Brain pericyte (primary cell): ENCODE results near the gene ITGAD.
"Not testable (repeated sequence)": the region's sequence is repeated elsewhere in the genome, so short reads cannot be mapped to it uniquely, and the experiment has no call there.

ENCODE experiments used
- DNase-seq: peaks from one replicate; pipeline ENCODE4 v3.0.0-alpha.2; 2012; ENCODE audit warnings: low read depth, low spot score

ITGAD gene

DNA sequence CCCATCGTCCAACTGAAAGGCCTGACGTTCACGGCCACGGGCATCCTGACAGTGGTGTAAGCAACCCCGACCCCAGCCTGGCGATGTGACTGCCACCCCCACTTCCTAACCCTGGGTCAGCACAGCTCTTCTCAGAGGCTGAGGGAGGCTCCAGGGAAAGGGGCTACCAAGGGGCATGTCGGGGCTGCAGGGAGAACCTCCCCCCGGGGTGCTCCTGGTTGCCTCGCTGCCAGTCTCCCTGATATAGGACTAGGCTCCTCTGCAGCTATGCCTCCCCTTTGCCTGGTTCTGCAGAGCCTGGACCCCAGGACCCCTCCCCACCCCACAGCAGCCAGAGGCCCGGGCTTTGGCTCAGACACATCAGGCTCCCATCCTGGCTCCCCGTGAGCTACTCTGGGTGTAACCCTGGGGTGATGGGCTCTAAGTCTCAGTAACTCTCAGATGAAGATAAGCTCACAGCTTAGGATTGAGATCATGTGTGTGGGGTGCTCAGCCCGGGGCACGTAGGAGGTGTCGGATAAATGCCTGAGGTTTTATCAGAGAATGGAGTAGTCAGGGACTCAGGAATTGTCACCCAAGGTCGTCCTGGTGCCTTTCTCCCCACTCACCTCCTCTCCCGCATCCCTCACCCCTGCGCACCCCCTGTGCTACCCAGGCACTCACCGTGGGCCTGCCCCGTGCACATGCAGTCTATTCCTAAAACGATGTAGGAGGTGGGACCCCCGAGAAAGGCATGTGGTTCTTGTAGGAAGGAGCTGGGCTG, 10.6 kb downstream of the ITGAD start:
- DNase-seq: no peak

DNA sequence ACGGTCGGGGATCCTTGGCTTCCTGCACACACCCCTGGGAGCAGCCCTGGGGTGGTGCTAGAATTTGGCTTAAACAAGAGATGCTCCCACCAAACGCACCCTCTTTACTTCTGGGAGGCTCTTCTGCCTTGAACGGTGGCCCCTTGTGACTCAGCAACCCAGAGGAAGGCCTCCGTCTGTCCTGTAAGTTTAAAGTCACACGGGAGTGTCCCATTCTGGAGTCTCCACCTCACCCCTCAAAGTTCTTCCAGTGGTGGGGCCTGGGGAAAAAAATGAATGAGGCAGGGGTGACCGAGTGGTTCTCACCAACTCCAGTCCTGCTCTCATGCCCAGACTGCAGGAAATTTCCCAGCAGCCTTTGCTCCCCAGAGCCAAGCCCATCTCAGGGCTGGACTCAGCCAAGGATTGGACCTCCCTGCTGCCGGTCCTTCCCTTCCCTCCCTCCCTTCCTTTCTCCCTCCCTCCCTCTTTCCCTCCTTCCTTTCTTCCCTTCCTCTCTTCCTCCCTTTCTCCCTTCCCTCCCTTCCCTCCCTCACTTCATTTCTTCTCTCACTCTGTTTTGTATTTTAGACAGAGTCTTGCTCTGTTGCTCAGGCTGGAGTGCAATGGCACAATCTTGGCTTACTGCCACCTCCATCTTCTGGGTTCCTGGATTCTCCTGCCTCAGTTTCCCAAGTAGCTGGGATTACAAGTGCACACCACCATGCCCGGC, 11.4 kb downstream of the ITGAD start:
- no peak for DNase-seq

DNA sequence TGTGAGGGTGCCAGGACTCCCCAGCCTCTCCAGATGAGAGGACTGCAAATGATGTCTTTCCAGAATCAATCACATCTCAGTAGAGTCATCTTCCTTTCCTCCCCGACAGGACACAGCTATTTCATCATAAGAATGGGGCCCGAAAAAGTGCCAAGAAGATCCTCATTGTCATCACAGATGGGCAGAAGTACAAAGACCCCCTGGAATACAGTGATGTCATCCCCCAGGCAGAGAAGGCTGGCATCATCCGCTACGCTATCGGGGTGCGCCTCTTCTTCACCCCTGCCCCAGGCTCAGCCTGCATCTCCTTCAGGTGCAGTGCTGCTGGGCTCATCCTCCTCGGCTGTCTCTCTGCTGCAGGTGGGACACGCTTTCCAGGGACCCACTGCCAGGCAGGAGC, 14.3 kb downstream of the ITGAD start:
- DNase-seq: no peak

DNA sequence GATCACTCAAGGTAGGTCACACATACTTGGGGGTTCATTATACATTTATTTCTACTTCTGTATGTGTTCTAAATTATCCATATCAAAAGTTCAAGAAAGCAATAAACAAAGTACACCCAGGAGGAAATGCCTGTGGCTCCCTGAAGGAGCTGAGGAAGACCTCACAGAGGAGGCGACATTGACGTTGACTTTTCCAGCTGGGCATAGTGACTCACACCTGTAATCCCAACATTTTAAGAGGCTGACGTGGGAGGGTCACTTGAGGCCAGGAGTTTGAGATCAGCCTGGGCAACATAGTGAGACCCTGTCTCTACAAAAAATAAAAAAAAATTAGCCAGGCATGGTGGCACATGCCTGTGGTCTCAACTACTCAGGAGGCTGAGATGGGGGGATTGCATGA, 16.3 kb downstream of the ITGAD start:
- no peak for DNase-seq

DNA sequence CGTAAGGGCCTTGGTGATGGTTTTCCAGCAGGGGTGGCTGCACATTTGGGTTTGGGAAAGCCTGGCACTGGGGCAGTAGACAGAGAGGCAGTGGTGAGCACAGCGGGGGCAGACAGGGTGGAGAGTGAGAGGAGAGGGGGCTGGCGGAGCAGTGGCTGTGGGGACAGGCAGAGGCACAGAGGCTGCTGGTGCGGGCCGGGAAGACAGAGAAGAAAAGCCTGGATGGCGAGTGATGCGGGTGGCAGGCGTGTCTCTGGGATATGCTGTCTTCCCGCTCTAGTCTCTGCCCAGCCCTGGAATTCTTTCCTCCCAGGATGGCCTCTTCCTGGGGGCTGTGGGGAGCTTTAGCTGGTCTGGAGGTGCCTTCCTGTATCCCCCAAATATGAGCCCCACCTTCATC, 16.9 kb downstream of the ITGAD start:
- DNase-seq: no peak

DNA sequence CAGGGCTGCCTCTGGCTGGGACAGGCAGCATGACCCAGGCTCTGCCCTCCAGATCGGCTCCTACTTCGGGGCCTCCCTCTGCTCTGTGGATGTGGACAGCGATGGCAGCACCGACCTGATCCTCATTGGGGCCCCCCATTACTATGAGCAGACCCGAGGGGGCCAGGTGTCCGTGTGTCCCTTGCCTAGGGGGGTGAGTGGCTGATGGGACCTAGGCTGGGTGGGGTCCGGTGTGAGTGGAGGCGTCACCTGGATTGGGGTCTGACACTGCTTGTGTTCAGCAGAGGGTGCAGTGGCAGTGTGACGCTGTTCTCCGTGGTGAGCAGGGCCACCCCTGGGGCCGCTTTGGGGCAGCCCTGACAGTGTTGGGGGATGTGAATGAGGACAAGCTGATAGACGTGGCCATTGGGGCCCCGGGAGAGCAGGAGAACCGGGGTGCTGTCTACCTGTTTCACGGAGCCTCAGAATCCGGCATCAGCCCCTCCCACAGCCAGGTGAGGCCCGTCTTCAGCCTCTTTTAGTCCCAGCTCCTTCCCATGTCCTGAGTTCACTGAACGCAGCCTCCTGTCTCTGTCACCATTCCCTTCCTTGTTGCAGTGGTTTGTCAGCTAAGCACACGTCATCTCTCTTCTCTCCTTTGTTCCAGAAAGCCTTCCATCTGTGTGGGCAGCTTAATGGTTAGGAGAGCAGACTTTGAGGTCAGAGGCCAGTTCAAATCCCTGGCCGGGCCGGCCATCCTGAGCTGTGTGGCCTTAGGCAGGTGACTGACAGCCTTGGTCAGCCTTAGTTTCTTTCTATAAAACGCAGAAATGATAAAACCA, 18.1 kb downstream of the ITGAD start:
- no peak for DNase-seq

DNA sequence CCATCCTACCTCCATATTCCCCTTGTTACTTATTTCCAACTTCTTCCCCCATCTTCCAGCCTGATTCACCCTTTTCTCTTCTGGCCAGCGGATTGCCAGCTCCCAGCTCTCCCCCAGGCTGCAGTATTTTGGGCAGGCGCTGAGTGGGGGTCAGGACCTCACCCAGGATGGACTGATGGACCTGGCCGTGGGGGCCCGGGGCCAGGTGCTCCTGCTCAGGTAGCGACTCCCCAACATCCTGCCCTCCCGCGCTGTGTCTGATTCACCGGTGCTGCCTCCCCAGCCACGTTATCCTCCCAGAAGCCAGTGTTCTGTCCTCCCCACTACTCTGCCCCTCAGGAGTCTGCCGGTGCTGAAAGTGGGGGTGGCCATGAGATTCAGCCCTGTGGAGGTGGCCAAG, 19.6 kb downstream of the ITGAD start:
- no peak for DNase-seq

DNA sequence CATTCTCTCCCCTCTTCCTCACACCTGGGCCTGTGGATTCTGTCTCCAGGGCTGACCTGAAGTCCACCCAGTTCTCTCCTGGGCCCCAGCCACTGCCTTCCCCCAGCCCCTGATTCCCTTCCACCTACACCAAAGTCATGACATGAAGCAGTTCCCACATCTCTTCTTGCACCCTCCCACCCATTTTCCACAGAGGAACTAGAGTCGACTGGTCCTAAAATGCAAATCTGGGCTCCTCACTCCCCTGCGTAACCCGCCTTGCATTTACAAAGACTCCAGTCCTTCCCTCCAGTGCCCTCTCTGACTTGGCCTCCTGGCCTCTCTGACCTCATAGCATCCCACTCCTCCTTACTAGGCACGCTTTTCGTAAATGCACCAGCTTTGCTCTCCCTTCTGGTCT, 20.2 kb downstream of the ITGAD start:
- DNase-seq: no peak

DNA sequence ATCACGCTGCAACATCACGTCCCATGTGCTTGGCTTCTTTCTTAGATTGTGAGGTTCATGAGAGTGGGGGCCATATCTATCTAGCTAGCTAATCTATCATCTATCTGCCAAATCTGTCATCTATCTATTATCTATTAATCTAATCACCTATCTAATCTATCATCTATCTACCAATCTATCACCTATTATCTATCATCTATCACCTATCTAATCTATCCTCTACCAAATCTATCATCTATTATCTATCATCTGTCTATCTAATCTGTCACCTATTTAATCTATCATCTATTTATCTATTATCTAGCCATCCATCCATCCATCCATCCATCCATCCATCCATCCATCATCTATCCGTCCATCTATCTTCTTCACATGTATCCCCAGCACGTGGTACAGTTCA, 20.8 kb downstream of the ITGAD start:
- no peak for DNase-seq

DNA sequence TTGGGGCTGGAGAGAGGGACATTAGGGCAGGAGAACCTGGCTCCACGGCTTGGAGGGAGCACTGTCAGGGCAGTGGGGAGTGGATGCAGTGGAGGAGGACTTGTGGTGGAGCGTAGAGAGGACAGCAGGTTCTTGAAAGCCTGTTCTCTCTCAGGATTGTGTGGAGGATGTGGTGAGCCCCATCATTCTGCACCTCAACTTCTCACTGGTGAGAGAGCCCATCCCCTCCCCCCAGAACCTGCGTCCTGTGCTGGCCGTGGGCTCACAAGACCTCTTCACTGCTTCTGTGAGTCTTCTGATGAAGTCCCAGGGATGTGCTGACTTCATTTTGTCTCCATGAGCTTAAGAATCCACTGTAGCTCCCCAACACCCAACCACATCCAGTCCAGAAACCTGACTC, 21.6 kb downstream of the ITGAD start:
- no peak for DNase-seq

DNA sequence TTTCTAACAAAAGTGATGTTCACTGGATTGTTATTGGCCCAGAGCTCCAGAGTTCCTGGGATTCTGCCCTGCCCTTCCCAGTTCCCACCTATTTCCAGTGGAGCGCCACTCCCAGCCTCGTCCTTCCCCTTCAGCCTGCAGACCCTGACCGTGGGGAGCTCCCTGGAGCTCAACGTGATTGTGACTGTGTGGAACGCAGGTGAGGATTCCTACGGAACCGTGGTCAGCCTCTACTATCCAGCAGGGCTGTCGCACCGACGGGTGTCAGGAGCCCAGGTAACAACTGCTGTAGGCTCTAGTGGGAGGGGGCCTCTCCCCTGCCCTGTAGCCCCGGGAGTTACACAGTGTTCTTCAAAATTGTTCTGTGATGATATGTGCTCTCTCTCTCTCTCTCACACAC, 23.2 kb downstream of the ITGAD start:
- DNase-seq: no peak

DNA sequence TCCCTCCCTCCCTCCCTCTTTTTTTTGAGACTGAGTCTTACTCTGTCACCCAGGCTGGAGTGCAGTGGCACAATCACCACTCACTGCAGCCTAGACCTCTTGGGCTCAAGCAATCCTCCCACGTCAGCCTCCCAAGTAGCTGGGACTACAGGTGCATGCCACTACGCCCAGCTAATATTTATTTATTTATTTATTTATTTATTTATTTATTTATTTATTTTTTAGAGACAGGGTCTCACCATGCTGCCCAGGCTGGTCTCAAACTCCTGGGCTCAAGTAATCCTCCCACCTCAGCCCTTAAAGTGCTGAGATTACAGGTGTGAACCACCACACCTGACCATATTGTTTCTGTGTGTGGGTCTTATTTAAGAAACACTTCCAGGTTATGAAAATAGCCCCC, 23.9 kb downstream of the ITGAD start:
- not testable (repeated sequence) for DNase-seq

DNA sequence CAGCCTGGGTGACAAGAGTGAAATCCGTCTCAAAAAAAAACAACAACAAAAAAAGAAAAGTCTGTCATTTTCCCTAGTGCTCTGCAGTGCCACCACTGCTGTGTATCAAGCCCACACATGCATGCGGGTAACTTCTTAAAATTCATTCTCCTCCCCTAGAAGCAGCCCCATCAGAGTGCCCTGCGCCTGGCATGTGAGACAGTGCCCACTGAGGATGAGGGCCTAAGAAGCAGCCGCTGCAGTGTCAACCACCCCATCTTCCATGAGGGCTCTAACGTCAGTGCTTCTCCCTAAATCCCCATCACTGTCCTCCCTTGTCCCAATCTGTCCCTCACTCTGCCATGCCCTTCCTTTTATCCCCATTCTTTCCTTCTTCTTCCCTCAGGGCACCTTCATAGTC, 24.8 kb downstream of the ITGAD start:
- DNase-seq: no peak

DNA sequence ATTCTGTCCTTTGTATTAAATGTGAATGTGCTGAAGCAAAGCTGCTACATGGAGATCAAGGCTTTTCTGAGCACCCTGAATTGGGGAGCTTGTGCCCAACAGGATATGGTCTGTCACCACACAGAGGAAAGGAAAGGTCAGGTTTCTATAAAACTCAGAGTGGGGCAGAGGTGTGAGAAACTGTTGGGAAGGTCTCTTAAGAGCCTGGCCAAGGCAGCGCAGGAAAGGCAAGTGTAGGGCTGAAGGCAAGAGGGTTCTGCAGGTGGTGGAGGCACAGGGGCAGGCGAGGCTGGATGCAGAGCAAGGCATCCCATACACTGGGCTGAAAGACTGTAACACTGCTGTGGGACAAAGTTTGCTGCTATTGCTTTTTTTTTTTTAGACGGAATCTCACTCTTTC, 26.9 kb downstream of the ITGAD start:
- DNase-seq: no peak

DNA sequence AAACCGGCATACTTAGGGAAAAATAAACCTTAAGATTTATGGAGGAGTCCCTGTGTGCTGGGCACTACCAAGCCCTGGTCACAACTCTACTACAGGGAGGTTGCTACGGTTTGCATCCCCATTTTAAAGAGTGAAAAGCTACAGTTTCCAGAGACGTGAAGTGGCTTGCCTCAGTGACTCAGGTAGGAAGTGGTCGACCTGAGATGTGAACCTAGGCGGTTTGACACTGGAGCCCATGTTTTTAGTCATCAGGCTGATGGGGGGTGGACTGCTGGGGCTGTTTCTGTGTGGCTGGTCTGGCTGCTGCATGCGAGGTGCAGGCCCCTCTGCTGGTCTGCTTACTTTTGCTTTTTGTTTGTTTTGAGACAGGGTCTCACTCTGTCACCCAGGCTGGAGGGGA, 28.5 kb downstream of the ITGAD start:
- DNase-seq: no peak

DNA sequence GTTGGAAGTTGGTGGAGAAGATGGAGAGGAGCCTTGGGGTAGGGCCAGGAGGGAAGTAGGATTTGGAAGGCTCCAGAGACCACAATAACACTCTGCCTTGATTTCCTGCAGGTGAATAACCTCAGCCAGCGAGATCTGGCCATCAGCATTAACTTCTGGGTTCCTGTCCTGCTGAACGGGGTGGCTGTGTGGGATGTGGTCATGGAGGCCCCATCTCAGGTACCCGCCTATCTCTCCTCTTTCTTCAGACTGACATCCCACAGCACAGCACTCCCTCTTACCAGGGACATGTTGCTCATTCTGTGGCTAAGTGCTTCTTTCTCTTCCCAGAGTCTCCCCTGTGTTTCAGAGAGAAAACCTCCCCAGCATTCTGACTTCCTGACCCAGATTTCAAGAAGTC, 30.1 kb downstream of the ITGAD start:
- no peak for DNase-seq

DNA sequence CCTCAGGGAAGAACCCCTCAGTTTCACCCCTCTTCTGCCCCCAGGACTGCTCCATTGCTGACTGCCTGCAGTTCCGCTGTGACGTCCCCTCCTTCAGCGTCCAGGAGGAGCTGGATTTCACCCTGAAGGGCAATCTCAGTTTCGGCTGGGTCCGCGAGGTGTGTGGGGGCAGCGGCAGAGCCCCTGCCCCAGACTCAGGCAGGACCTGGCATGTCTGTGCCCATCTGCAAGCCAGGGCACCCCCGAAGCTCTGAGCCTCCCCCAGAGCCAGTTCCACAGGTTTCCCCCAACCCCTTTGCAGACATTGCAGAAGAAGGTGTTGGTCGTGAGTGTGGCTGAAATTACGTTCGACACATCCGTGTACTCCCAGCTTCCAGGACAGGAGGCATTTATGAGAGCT, 30.7 kb downstream of the ITGAD start:
- DNase-seq: no peak

DNA sequence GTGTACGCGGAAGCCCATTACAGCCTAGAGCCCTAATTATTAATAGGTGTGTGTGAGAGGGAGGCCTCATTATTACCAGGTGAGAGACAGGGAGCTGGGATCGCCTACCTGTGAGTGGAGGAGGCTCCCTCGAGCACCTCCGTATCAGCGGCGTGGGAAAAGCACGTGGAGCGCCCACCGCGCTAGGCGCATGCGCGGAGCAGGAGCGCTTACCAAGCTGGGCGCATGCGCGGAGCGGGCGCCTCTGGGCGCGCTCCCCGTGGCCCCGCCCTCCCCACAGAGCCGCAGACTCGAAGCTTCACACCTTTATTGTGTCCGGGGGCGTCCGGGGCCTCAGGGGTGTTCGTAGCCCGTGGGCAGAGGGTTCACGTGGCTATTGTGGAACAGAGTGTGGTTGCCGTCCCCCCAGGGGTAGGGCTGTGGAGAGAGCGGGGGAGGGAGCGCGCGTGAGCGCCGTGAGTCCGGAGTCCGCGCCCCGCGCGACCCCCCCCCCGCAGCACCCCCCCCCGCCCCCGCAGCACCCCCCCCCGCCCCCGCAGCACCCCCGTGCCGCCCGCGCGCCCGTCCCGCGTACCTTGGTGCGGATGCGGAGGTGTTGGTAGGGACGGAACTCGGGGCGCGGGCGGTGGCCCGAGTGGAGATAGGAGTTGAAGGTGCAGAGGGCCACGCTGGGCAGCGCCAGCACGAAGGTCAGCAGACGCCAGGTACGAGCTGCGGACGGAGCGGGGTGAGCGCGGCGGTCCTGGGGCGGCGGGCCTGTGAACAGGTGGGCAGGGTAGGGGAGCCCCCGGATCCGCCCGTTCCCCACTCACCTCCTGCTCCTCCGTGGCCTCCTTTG, 34.5 kb downstream of the ITGAD start:
- no peak for DNase-seq

DNA sequence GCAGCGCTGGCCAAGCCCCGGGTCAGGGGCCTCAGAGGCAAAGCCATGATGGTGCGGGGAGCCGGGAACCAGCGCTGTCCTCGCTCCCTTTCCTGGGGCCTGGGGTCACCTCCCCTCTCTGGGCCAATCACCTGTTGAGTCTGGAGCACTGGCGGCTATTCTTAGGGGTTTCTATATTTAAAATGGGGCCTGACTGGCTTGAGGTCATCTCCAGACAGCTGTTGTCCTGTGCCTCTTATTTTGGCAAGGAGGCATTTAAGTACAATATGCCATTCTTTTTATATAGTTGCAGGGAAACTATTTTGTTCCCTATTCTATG, 35.1 kb downstream of the ITGAD start, which contains the start of gene COX6A2:
Gene COX6A2, minus strand, starts transcription at position 82 of the 319 bp plus-strand sequence. Its CDS starts 35 bp downstream, at position 47.
- DNase-seq: no peak

DNA sequence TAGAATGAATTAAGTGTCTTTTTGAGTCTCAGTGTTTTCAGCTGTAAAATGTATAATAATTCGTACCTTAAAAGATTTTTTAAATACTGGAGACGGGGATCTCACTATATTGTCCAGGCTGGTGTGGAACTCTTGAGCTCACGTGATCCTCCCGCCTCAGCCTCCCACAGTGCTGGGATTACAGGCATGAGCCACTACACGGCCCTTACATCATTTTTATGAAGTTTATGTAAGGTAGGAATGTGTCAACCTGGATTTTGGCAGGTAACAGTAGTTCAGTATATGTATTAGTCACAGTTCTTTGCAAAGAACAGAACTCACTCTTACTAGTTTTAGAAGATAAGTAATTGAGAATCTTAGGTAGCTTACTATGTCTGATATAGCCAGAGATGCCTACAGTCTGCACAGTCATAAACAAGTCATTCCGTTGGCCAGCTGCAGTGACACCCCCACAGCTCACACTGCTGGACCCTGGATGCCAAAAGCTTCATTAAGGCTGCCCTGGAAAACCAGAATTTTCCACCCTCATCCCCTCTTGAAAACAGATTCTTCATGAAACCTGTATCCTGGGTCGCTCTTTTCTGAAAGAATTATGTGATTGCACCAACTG, 35.6 kb downstream of the ITGAD start:
- DNase-seq: no peak

DNA sequence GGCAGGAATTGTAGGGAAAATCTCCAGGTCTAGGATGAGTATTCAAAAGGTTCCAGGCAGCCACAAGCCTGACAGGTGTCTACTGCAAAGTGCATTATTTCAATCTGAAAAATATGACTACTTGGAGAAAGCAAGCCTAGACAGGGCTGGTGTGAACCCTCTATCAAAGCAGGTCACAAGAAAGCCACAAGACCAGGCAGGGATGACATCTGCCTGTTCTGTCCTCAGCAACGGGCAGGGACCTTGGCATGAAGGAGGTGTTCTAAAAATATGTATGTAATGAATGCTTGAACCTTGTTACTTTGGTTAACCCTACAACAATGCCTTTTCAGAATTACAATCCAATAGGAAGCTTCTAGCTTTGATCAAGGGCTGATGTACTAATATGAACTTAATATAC, 36.2 kb downstream of the ITGAD start:
- no peak for DNase-seq
